H1 (cell line): Measurements from ENCODE around the gene CKS1B.

Experiments
- CTCF ChIP-seq, 3 experiments: IDR thresholded peaks; 1 replicate in 2 of 3; 2 replicates in 1 of 3; pipeline versions ENCODE4 v1.5.1 to v1.6.1; 2011; ENCODE audit warnings: low read length in 3 of 3, mild to moderate bottlenecking in 3 of 3, inconsistent platforms in 2 of 3, low read depth in 1 of 3, moderate library complexity in 1 of 3; ENCODE audit not compliant: insufficient read depth in 1 of 3; ENCODE audit errors: control extremely low read depth in 1 of 3
- KDM1A ChIP-seq: fragments of 200-600, 300-600 bp; sonication (generic); IDR thresholded peaks from 2 replicates; pipeline ENCODE4 v1.7.1; 2016; ENCODE audit warnings: mild to moderate bottlenecking, low read length, borderline replicate concordance
- POLR2AphosphoS5 ChIP-seq: IDR thresholded peaks from 2 replicates; pipeline ENCODE4 v1.6.1; 2011; ENCODE audit warnings: low read depth, low read length
- YY1 ChIP-seq: IDR thresholded peaks from 2 replicates; pipeline ENCODE4 v1.6.1; 2011; ENCODE audit warnings: low read depth, mild to moderate bottlenecking, low read length
- TF ChIP-seq, protein P1 (sequence below): IDR thresholded peaks from 2 replicates; pipeline ENCODE4 v1.6.1; 2012; ENCODE audit warnings: inconsistent platforms

- TF ChIP-seq CTCF (IDR thresholded peaks at IDR 0.05; ENCODE audit: control extremely low read depth in 1 of 3, insufficient read depth in 1 of 3, low read depth in 1 of 3, low read length in 3 of 3) (no peak), KDM1A (no peak), POLR2AphosphoS5 (no peak), YY1 (no peak)
- TF ChIP-seq, protein P1, sequence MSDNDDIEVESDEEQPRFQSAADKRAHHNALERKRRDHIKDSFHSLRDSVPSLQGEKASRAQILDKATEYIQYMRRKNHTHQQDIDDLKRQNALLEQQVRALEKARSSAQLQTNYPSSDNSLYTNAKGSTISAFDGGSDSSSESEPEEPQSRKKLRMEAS = no peak
Observed at GRCh38 chr1:154959426-154959780, 15.1 kb upstream of the CKS1B start.
